Measurements from ENCODE around the gene ZDHHC14. TPM values are rescaled to one million over a fixed set of nuclear protein-coding genes. Genes with fewer than 3 reads are reported as not detected.

ZDHHC14 gene
- total and polyA plus RNA-seq, 8 donors = 8.2 to 33.2 (median 25.8) TPM

- intact Hi-C loops (cut with DNase I) = no loop called here
- TF ChIP-seq CTCF (IDR thresholded peaks at IDR 0.05) = no peak
- Histone ChIP-seq H3K4me3 (no peak overlapping the region), H3K4me1 (peaks cover 12 to 28% of the 10 kb centered on the region in 2 donors), H3K36me3 (no peaks in the 10 kb centered on the region), H3K27ac (no peak overlapping the region), H3K9me3 (no peaks in the 10 kb centered on the region), H3K27me3 (no peaks in the 10 kb centered on the region)
- ATAC-seq = no peak
- no peak for DNase-seq
Observed at GRCh38 chr6:157539900-157540752, 159.1 kb downstream of the ZDHHC14 start.

- no peak for TF ChIP-seq CTCF (IDR thresholded peaks at IDR 0.05)
- no peak overlapping the region for H3K27ac ChIP-seq
Observed at GRCh38 chr6:157541618-157542413, 160.8 kb downstream of the ZDHHC14 start.

GRCh38 chr6:157542414-157543160, 161.6 kb downstream of the ZDHHC14 start:
- DNase-seq = no peak
- H3K27me3 ChIP-seq = no peaks in the 10 kb centered on the region
- ATAC-seq = no peak
- no peak overlapping the region for H3K27ac ChIP-seq
- no peaks in the 10 kb centered on the region for H3K36me3 ChIP-seq
- no peak overlapping the region for H3K4me3 ChIP-seq
- H3K9me3 ChIP-seq = no peaks in the 10 kb centered on the region
- no peak for TF ChIP-seq CTCF (IDR thresholded peaks at IDR 0.05)
- H3K4me1 ChIP-seq = peaks cover 0 to 14% of the 10 kb centered on the region in 2 donors
- intact Hi-C loops (cut with DNase I) = no loop called here

More at GRCh38 chr6:157541618-157542413, 160.8 kb downstream of the ZDHHC14 start:
- ATAC-seq (no peak), DNase-seq (no peak)
- Histone ChIP-seq H3K27me3 (no peaks in the 10 kb centered on the region), H3K36me3 (no peaks in the 10 kb centered on the region), H3K4me1 (peaks cover 0 to 14% of the 10 kb centered on the region in 2 donors), H3K9me3 (no peaks in the 10 kb centered on the region), H3K4me3 (no peak overlapping the region)
- intact Hi-C loops (cut with DNase I) = no loop called here

GRCh38 chr6:157546321-157546720, 165.3 kb downstream of the ZDHHC14 start:
- ATAC-seq (no peak), DNase-seq (no peak)
- no peak overlapping the region for H3K4me3 ChIP-seq
- intact Hi-C loops (cut with DNase I) = no loop called here
- H3K9me3 ChIP-seq = no peaks in the 10 kb centered on the region
- H3K27ac ChIP-seq = no peak overlapping the region
- no peak for TF ChIP-seq CTCF (IDR thresholded peaks at IDR 0.05)
- H3K4me1 ChIP-seq = peaks cover 0 to 7% of the 10 kb centered on the region in 2 donors
- no peaks in the 10 kb centered on the region for H3K36me3 ChIP-seq
- no peaks in the 10 kb centered on the region for H3K27me3 ChIP-seq

Data from left lung (tissue), 10 donors.